ENCODE results near the gene S100A7A.

Gene S100A7A

GRCh38 chr1:153431928-153432327 lies 15.6 kb downstream of the S100A7A start:
- no peak for TF ChIP-seq CTCF (IDR thresholded peaks at IDR 0.05; ENCODE audit: low read depth, low read length, missing control alignments)
- no peak overlapping the region for H3K27ac ChIP-seq
- no peaks in the 10 kb centered on the region for H3K27me3 ChIP-seq (replicated peaks)
- no peak overlapping the region for H3K4me3 ChIP-seq (ENCODE audit: low read depth, low read length)
- DNase-seq, result no peak
- no peaks in the 10 kb centered on the region for H3K36me3 ChIP-seq (replicated peaks)
- in situ Hi-C loops (cut with HindIII; ENCODE audit: low pct_ligation_motif_present, low sequenced_read_pairs), result no loop called here

- no peak for TF ChIP-seq CTCF (IDR thresholded peaks at IDR 0.05; ENCODE audit: low read depth, low read length, missing control alignments)
- Histone ChIP-seq H3K4me3 (ENCODE audit: low read depth, low read length) (no peak overlapping the region), H3K27ac (no peak overlapping the region), H3K36me3 (replicated peaks) (no peaks in the 10 kb centered on the region), H3K27me3 (replicated peaks) (no peaks in the 10 kb centered on the region)
- DNase-seq, result no peak
- in situ Hi-C loops (cut with HindIII; ENCODE audit: low pct_ligation_motif_present, low sequenced_read_pairs), result no loop called here
These were observed 16.8 kb downstream of the S100A7A start for GRCh38 chr1:153432874-153433681.

GRCh38 chr1:153434746-153435455 lies 18.6 kb downstream of the S100A7A start:
- Histone ChIP-seq H3K27ac (no peak overlapping the region), H3K36me3 (replicated peaks) (no peaks in the 10 kb centered on the region), H3K27me3 (replicated peaks) (no peaks in the 10 kb centered on the region)

GRCh38 chr1:153437236-153437635 lies 20.9 kb downstream of the S100A7A start:
- no peak for DNase-seq
- Histone ChIP-seq H3K36me3 (replicated peaks) (no peaks in the 10 kb centered on the region), H3K27me3 (replicated peaks) (no peaks in the 10 kb centered on the region), H3K4me3 (ENCODE audit: low read depth, low read length) (no peak overlapping the region), H3K27ac (no peak overlapping the region)
- in situ Hi-C loops (cut with HindIII; ENCODE audit: low pct_ligation_motif_present, low sequenced_read_pairs), result no loop called here
- TF ChIP-seq CTCF (IDR thresholded peaks at IDR 0.05; ENCODE audit: low read depth, low read length, missing control alignments), result no peak

More at GRCh38 chr1:153434746-153435455, 18.6 kb downstream of the S100A7A start:
- in situ Hi-C loops (cut with HindIII; ENCODE audit: low pct_ligation_motif_present, low sequenced_read_pairs), result no loop called here
- no peak for TF ChIP-seq CTCF (IDR thresholded peaks at IDR 0.05; ENCODE audit: low read depth, low read length, missing control alignments)
- DNase-seq, result no peak
- H3K4me3 ChIP-seq (ENCODE audit: low read depth, low read length), result no peak overlapping the region

- Histone ChIP-seq H3K4me3 (ENCODE audit: low read depth, low read length) (no peak overlapping the region), H3K27me3 (replicated peaks) (no peaks in the 10 kb centered on the region), H3K36me3 (replicated peaks) (no peaks in the 10 kb centered on the region), H3K27ac (no peak overlapping the region)
- in situ Hi-C loops (cut with HindIII; ENCODE audit: low pct_ligation_motif_present, low sequenced_read_pairs), result no loop called here
- TF ChIP-seq CTCF (IDR thresholded peaks at IDR 0.05; ENCODE audit: low read depth, low read length, missing control alignments), result no peak
- DNase-seq, result no peak
These were observed 22.3 kb downstream of the S100A7A start for GRCh38 chr1:153438599-153438998.

Measured in brain microvascular endothelial cell (primary cell).